Fibroblast of mammary gland (primary cell): ENCODE data around the gene IFITM1.

Source experiments
- DNase-seq: peaks from one replicate; pipeline ENCODE4 v3.0.0-alpha.2; 2010; ENCODE audit warnings: low read depth
- H3K4me3 ChIP-seq: 2 replicates; pipeline ENCODE4 v1.5.1; 2011; ENCODE audit warnings: low read depth, mild to moderate bottlenecking, low read length, moderate library complexity; ENCODE audit not compliant: control insufficient read depth
- CTCF ChIP-seq: conservative IDR thresholded peaks from 2 replicates; pipeline ENCODE4 v1.5.1; 2011; ENCODE audit warnings: low read depth, low read length, inconsistent platforms; ENCODE audit not compliant: control insufficient read depth, insufficient read depth

Gene IFITM1

GRCh38 chr11:271319-271715, 42.5 kb upstream of the IFITM1 start:
- DNase-seq = no peak
- H3K4me3 ChIP-seq = no peak overlapping the region
- no peak for TF ChIP-seq CTCF

GRCh38 chr11:272195-272930, 41.5 kb upstream of the IFITM1 start:
- no peak overlapping the region for H3K4me3 ChIP-seq
- no peak for TF ChIP-seq CTCF
- no peak for DNase-seq

GRCh38 chr11:272931-273198, 41.0 kb upstream of the IFITM1 start:
- DNase-seq = no peak
- no peak for TF ChIP-seq CTCF

GRCh38 chr11:276219-276618, 37.6 kb upstream of the IFITM1 start:
- DNase-seq = no peak
- H3K4me3 ChIP-seq = no peak overlapping the region
- TF ChIP-seq CTCF = no peak

More at GRCh38 chr11:272931-273198, 41.0 kb upstream of the IFITM1 start:
- no peak overlapping the region for H3K4me3 ChIP-seq

GRCh38 chr11:278001-278951, 35.6 kb upstream of the IFITM1 start, which contains the start of gene NLRP6:
Gene NLRP6 (plus strand): TSS chr11:278407. CDS start chr11:278570, 163 bp downstream.
- no peak for TF ChIP-seq CTCF
- H3K4me3 ChIP-seq = no peak within 1 kb of the TSS

GRCh38 chr11:279040-279965, 34.5 kb upstream of the IFITM1 start:
- no peak for TF ChIP-seq CTCF
- H3K4me3 ChIP-seq = no peak overlapping the region
- DNase-seq = no peak

More at GRCh38 chr11:278001-278951, 35.6 kb upstream of the IFITM1 start, which contains the start of gene NLRP6:
- DNase-seq = no peak
